ENCODE results near the gene ZSWIM6.

The ZSWIM6 gene

DNA sequence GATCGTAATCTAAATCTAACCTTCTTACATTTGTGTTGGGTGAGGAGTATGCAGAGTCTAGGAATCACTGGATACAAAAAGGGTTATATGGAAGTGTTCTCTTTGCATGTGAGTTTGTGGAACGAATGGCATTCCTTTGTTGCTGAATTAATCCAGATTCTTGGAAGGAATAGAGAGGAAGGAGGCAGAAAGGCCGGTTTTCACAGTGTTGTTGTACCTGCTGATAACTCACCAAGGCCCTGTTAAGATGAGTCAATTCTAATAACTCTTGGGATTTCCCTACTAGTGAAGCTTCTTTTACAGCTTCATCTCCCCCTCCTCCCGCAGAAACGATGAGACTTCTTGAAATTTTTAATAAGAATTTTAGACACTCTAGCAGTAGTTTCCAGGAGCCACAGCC is 84.0 kb downstream of the ZSWIM6 start:
- Histone ChIP-seq H3K9me2 (ENCODE audit: low read depth, low read length) (no peaks in the 10 kb centered on the region), H4K20me1 (ENCODE audit: insufficient read depth, low read length) (no peaks in the 10 kb centered on the region), H3K79me2 (ENCODE audit: insufficient read depth, low read length) (no peaks in the 10 kb centered on the region), H3K27me3 (ENCODE audit: insufficient read depth, low read length) (no peaks in the 10 kb centered on the region), H2AFZ (ENCODE audit: low read length) (no peak overlapping the region), H3K27ac (ENCODE audit: low read depth, low read length, poor library complexity, severe bottlenecking) (no peak overlapping the region), H3K4me1 (ENCODE audit: insufficient read depth, low read length, severe bottlenecking) (no peaks in the 10 kb centered on the region), H3K9ac (ENCODE audit: low read length) (no peak overlapping the region), H3K4me3 (ENCODE audit: low read depth, low read length, poor library complexity, severe bottlenecking) (no peak overlapping the region), H3K36me3 (ENCODE audit: insufficient read depth, low read length) (no peaks in the 10 kb centered on the region), H3F3A (ENCODE audit: insufficient read depth, low read length) (no peaks in the 10 kb centered on the region), H3K4me2 (ENCODE audit: low read length) (no peak overlapping the region), H3K9me3 (ENCODE audit: low read length) (no peaks in the 10 kb centered on the region)
- TF ChIP-seq EZH2 (IDR thresholded peaks at IDR 0.05; ENCODE audit: borderline replicate concordance, low read length), result no peak
- TF ChIP-seq, protein P1, sequence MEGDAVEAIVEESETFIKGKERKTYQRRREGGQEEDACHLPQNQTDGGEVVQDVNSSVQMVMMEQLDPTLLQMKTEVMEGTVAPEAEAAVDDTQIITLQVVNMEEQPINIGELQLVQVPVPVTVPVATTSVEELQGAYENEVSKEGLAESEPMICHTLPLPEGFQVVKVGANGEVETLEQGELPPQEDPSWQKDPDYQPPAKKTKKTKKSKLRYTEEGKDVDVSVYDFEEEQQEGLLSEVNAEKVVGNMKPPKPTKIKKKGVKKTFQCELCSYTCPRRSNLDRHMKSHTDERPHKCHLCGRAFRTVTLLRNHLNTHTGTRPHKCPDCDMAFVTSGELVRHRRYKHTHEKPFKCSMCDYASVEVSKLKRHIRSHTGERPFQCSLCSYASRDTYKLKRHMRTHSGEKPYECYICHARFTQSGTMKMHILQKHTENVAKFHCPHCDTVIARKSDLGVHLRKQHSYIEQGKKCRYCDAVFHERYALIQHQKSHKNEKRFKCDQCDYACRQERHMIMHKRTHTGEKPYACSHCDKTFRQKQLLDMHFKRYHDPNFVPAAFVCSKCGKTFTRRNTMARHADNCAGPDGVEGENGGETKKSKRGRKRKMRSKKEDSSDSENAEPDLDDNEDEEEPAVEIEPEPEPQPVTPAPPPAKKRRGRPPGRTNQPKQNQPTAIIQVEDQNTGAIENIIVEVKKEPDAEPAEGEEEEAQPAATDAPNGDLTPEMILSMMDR (IDR thresholded peaks at IDR 0.05; ENCODE audit: low read length), result no peak

DNA sequence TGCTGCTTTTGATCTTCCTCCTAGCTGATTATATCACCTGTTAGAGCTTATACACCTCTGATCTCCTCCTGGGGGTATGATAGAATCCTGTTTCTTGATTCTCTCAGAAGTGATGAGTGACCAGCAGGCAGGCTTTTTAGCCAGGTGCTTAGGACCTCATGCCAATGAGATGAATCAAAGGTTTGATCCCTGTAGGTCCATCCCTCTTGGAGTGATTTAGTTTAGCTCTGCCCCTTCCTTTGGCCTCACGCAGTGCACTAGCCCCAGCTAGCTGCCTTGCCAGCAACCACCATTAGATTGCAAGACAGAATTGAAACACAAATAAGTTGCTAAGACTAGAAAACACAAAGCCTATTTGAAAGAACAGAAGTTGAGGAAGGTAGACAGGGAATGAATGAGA is 84.4 kb downstream of the ZSWIM6 start:
- H3K4me1 ChIP-seq (ENCODE audit: insufficient read depth, low read length, severe bottlenecking), result no peaks in the 10 kb centered on the region
- no peak overlapping the region for H2AFZ ChIP-seq (ENCODE audit: low read length)
- no peak overlapping the region for H3K4me2 ChIP-seq (ENCODE audit: low read length)
- no peaks in the 10 kb centered on the region for H3K36me3 ChIP-seq (ENCODE audit: insufficient read depth, low read length)
- no peak overlapping the region for H3K27ac ChIP-seq (ENCODE audit: low read depth, low read length, poor library complexity, severe bottlenecking)
- no peak overlapping the region for H3K4me3 ChIP-seq (ENCODE audit: low read depth, low read length, poor library complexity, severe bottlenecking)
- H3K79me2 ChIP-seq (ENCODE audit: insufficient read depth, low read length), result no peaks in the 10 kb centered on the region
- no peak for TF ChIP-seq EZH2 (IDR thresholded peaks at IDR 0.05; ENCODE audit: borderline replicate concordance, low read length)
- TF ChIP-seq, protein P1 (IDR thresholded peaks at IDR 0.05; ENCODE audit: low read length), result no peak
- H3K9me3 ChIP-seq (ENCODE audit: low read length), result no peaks in the 10 kb centered on the region
- H3K9me2 ChIP-seq (ENCODE audit: low read depth, low read length), result no peaks in the 10 kb centered on the region
- H4K20me1 ChIP-seq (ENCODE audit: insufficient read depth, low read length), result no peaks in the 10 kb centered on the region
- H3K9ac ChIP-seq (ENCODE audit: low read length), result no peak overlapping the region
- no peaks in the 10 kb centered on the region for H3F3A ChIP-seq (ENCODE audit: insufficient read depth, low read length)
- H3K27me3 ChIP-seq (ENCODE audit: insufficient read depth, low read length), result no peaks in the 10 kb centered on the region

DNA sequence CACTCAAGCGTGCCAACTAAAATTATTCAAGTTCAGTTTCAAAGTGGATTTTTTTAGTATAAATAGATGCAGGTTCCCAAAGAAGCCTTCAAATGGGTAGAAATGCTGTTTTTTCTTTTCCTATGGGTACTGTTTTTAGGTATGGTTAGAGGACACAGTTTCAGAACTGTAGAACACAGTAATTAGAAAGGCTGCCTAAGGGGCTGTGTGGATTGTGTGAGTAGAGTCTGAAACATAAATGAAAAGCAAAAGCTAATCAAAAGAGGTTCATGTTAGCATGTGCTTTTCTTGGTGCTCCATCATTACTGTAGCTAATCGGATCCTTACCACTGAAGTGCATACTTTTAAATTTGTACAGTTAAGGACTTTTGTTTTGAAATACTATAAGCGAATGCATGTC is 85.3 kb downstream of the ZSWIM6 start:
- Histone ChIP-seq H3K4me3 (ENCODE audit: low read depth, low read length, poor library complexity, severe bottlenecking) (no peak overlapping the region), H3K9ac (ENCODE audit: low read length) (no peak overlapping the region), H3K9me3 (ENCODE audit: low read length) (no peaks in the 10 kb centered on the region), H3K27me3 (ENCODE audit: insufficient read depth, low read length) (no peaks in the 10 kb centered on the region), H3K4me1 (ENCODE audit: insufficient read depth, low read length, severe bottlenecking) (no peaks in the 10 kb centered on the region), H2AFZ (ENCODE audit: low read length) (no peak overlapping the region), H3K27ac (ENCODE audit: low read depth, low read length, poor library complexity, severe bottlenecking) (no peak overlapping the region), H3F3A (ENCODE audit: insufficient read depth, low read length) (no peaks in the 10 kb centered on the region), H3K9me2 (ENCODE audit: low read depth, low read length) (no peaks in the 10 kb centered on the region), H3K79me2 (ENCODE audit: insufficient read depth, low read length) (no peaks in the 10 kb centered on the region), H3K4me2 (ENCODE audit: low read length) (no peak overlapping the region), H4K20me1 (ENCODE audit: insufficient read depth, low read length) (no peaks in the 10 kb centered on the region), H3K36me3 (ENCODE audit: insufficient read depth, low read length) (no peaks in the 10 kb centered on the region)
- TF ChIP-seq, protein P1 (IDR thresholded peaks at IDR 0.05; ENCODE audit: low read length), result no peak
- TF ChIP-seq EZH2 (IDR thresholded peaks at IDR 0.05; ENCODE audit: borderline replicate concordance, low read length), result no peak
